K562 (cell line): ENCODE data around the gene WDR46.

Experiments used
- CTCF ChIP-seq, 3 experiments: IDR thresholded peaks in 2 of 3; conservative IDR thresholded peaks in 1 of 3; 2 replicates each; pipeline ENCODE4 v1.5.1; 2011 to 2012; ENCODE audit warnings: low read length in 3 of 3, mild to moderate bottlenecking in 3 of 3, control low read depth in 2 of 3, improper control_type of control experiment in 1 of 3, inconsistent platforms in 1 of 3, low read depth in 1 of 3, mixed read lengths in 1 of 3, moderate library complexity in 1 of 3; ENCODE audit not compliant: insufficient read depth in 2 of 3
- ELF1 ChIP-seq: fragments of 200-800 bp; sonication (Bioruptor generic); IDR thresholded peaks from 2 replicates; pipeline ENCODE4 v1.6.1; 2016; ENCODE audit warnings: missing genetic modification characterization, missing compliant biosample characterization
- FOXA3 ChIP-seq, 2 experiments: fragments of 450-650 bp in 1 of 2; sonication (generic) in 1 of 2; formaldehyde crosslinking; IDR thresholded peaks in 1 of 2; conservative IDR thresholded peaks in 1 of 2; 2 replicates each; pipeline versions ENCODE4 v1.4.0 to v1.8.0; 2020 to 2022; ENCODE audit warnings: mild to moderate bottlenecking in 2 of 2, missing genetic modification reagents in 1 of 2
- HIVEP1 ChIP-seq: fragments of 250-450 bp; sonication (Bioruptor Pico); IDR thresholded peaks from 2 replicates; pipeline ENCODE4 v1.4.0; 2020; ENCODE audit warnings: mild to moderate bottlenecking
- MTA3 ChIP-seq: fragments of 450-650 bp; formaldehyde crosslinking; IDR thresholded peaks from 2 replicates; pipeline ENCODE4 v1.6.1; 2017; ENCODE audit warnings: mild to moderate bottlenecking, borderline replicate concordance
- TAF1 ChIP-seq: IDR thresholded peaks from 2 replicates; pipeline ENCODE4 v1.6.1; 2011; ENCODE audit warnings: mild to moderate bottlenecking, low read length, moderate library complexity; ENCODE audit not compliant: insufficient read depth, control insufficient read depth, severe bottlenecking; ENCODE audit errors: extremely low read depth
- ZNF79 ChIP-seq: fragments of 250-450 bp; sonication (Bioruptor Pico); IDR thresholded peaks from 2 replicates; pipeline ENCODE4 v1.4.0; 2020; ENCODE audit warnings: low read depth, mild to moderate bottlenecking, moderate library complexity

GRCh38 chr6:33317669-33318425 is 28.8 kb upstream of the WDR46 start, which contains the start of gene ZBTB22:
- TF ChIP-seq MTA3: peak; percentile 66
- TF ChIP-seq CTCF (IDR thresholded peaks at IDR 0.05 in 2 of 3, conservative IDR thresholded peaks at IDR 0.05 in 1 of 3; ENCODE audit: insufficient read depth in 2 of 3, low read depth in 1 of 3, low read length in 3 of 3): peak in 1 of 3 experiments; percentile 17; a peak in 1 of 6 replicates
- TF ChIP-seq HIVEP1: no peak
- TF ChIP-seq TAF1: peak; percentile 44
- no peak for TF ChIP-seq FOXA3 (CRISPR knock-in tag; conservative IDR thresholded peaks at IDR 0.05 in 1 of 2, IDR thresholded peaks at IDR 0.05 in 1 of 2)
- no peak for TF ChIP-seq ELF1 (tag)
- TF ChIP-seq ZNF79 (CRISPR knock-in tag): no peak
